GM12878 (cell line): Measurements from ENCODE around the gene NAALADL1. TPM values are rescaled to one million over a fixed set of nuclear protein-coding genes. Genes with fewer than 3 reads are reported as not detected.

ENCODE experiments used
- ASH2L ChIP-seq: fragments of 300-600, 200-600 bp; sonication (generic); IDR thresholded peaks from 2 replicates; pipeline ENCODE4 v1.6.1; 2017; ENCODE audit warnings: low read depth, mild to moderate bottlenecking, borderline replicate concordance
- E2F4 ChIP-seq: IDR thresholded peaks from 2 replicates; pipeline ENCODE4 v1.6.1; 2012; ENCODE audit warnings: low read depth, low read length, improper control_type of control experiment
- ESRRA ChIP-seq: IDR thresholded peaks from 2 replicates; pipeline ENCODE4 v1.6.1; 2012; ENCODE audit warnings: mild to moderate bottlenecking, low read length, improper control_type of control experiment
- IKZF2 ChIP-seq, 2 experiments: fragments of 450-650 bp; IDR thresholded peaks; 2 replicates each; pipeline ENCODE4 v1.6.1; 2017; ENCODE audit warnings: mild to moderate bottlenecking in 2 of 2, moderate library complexity in 2 of 2
- NFYB ChIP-seq: IDR thresholded peaks from 2 replicates; pipeline ENCODE4 v1.6.1; 2011; ENCODE audit warnings: low read depth, mild to moderate bottlenecking, low read length, improper control_type of control experiment, moderate library complexity; ENCODE audit not compliant: insufficient read depth
- PAX5 ChIP-seq: IDR thresholded peaks from 2 replicates; pipeline ENCODE4 v1.6.1; 2011; ENCODE audit warnings: low read depth, low read length, borderline replicate concordance
- PAX8 ChIP-seq: fragments of 450-650 bp; IDR thresholded peaks from 2 replicates; pipeline ENCODE4 v1.6.1; 2017; ENCODE audit warnings: mild to moderate bottlenecking, moderate library complexity
- PML ChIP-seq: IDR thresholded peaks from 2 replicates; pipeline ENCODE4 v1.6.1; 2012; ENCODE audit warnings: low read length, inconsistent platforms
- POLR2AphosphoS2 ChIP-seq: IDR thresholded peaks from 2 replicates; pipeline ENCODE4 v1.6.1; 2011; ENCODE audit warnings: low read depth, mild to moderate bottlenecking, low read length, improper control_type of control experiment, moderate library complexity
- RELA ChIP-seq: fragments of 450-650 bp; IDR thresholded peaks from 2 replicates; pipeline ENCODE4 v1.8.0; 2014; ENCODE audit warnings: borderline replicate concordance; ENCODE audit not compliant: partially characterized antibody
- SKIL ChIP-seq: fragments of 450-650 bp; IDR thresholded peaks from 2 replicates; pipeline ENCODE4 v1.6.1; 2017; ENCODE audit warnings: mild to moderate bottlenecking, low read depth, inconsistent platforms; ENCODE audit not compliant: poor library complexity, severe bottlenecking
- SMAD5 ChIP-seq: IDR thresholded peaks from 2 replicates; pipeline ENCODE4 v1.6.1; 2016; ENCODE audit warnings: antibody characterized with exemption, low read depth
- STAT3 ChIP-seq: IDR thresholded peaks from 2 replicates; pipeline ENCODE4 v1.6.1; 2011; ENCODE audit warnings: low read depth, low read length, improper control_type of control experiment
- ZNF24 ChIP-seq: fragments of 450-650 bp; IDR thresholded peaks from 2 replicates; pipeline ENCODE4 v1.6.1; 2017; ENCODE audit warnings: antibody characterized with exemption, mild to moderate bottlenecking
- polyA plus RNA-seq, 11 experiments: library from polyadenylated mRNA; depleted of rRNA in 4 of 11; unstranded in 6 of 11; stranded (reverse) in 5 of 11; fragments of >200 nt; fragmentation: Nextera tagmentation in 4 of 11; fragmentation: Illumina TruSeq in 1 of 11; extraction: Ambion mirVana in 4 of 11; extraction: Trizol in 1 of 11; gene quantifications; 1 replicate in 1 of 11; 2 replicates in 10 of 11; pipeline versions ENCODE4 v1.2.1 to v1.2.3, GENCODE V29; 2011 to 2016; ENCODE audit warnings: inconsistent platforms in 2 of 11, missing spikeins in 2 of 11, low read depth in 1 of 11
- total RNA-seq, 4 experiments: library from RNA; depleted of rRNA in 3 of 4; stranded (reverse); fragments of >200 nt in 3 of 4; fragmentation: Illumina TruSeq in 1 of 4; extraction: Trizol in 1 of 4; gene quantifications; 2 replicates each; pipeline versions ENCODE4 v1.2.1 to v1.2.3, GENCODE V29; 2013 to 2021
- TF ChIP-seq, protein P1 (sequence below): fragments of 450-650 bp; IDR thresholded peaks from 2 replicates; pipeline ENCODE4 v1.6.1; 2017; ENCODE audit warnings: mild to moderate bottlenecking, moderate library complexity
- TF ChIP-seq, protein P2 (sequence below): fragments of 450-650 bp; formaldehyde crosslinking; IDR thresholded peaks from 2 replicates; pipeline ENCODE4 v1.4.0; 2020; ENCODE audit warnings: mild to moderate bottlenecking, moderate library complexity

The NAALADL1 gene
- total and polyA plus RNA-seq, 10 of the 15 experiments (the other 5 are each of a cell fraction or from before 2014, with no cell fraction given), result 0.77 to 5.5 (median 1.5) TPM

DNA sequence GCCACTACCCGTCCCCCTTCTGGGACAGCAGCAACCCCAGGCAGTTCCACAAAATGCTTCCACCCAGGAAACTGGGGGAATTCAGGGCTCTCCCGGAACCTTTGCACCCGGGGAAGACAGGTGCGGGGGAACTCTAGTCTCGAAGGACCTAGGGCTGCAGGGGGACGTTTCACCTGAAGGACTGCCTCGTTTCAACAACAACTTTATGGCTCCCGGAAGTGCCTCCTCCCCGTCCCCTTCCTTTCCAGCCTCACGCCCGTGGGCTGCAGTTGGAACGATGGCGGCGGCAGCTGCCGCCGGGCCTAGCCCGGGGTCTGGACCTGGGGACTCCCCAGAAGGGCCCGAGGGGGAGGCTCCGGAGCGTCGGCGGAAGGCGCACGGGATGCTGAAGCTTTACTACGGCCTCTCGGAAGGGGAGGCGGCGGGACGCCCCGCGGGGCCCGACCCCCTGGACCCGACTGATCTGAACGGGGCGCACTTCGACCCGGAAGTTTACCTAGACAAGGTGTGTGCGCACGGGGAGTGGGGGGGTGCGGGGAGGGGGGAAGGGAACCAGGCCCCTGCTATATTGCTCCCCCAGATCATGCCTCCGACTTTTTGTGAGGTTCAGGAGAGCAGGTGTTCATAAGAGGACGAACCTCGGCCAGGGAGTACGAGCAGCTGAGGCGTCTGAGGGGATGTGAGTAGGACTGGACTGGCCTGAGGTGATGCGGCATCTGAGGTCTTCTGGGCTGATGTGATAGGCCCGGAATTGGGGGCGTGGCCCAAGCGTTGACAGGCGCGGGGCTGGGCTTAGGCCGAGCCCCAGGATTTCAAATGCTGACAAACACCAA, 37.8 kb upstream of the NAALADL1 start, which contains the start of gene VPS51 (continued):
- TF ChIP-seq RELA, result peak; percentile 94
- TF ChIP-seq ESRRA, result peak; percentile 75; the same call in 1 of the 2 replicates
- peak; percentile 39; the same call in 1 of the 2 replicates for TF ChIP-seq E2F4
- peak; percentile 66 for TF ChIP-seq SKIL
- peak; percentile 82 for TF ChIP-seq POLR2AphosphoS2
- TF ChIP-seq NFYB, result peak; percentile 43; the same call in 1 of the 2 replicates
- TF ChIP-seq, protein P1, sequence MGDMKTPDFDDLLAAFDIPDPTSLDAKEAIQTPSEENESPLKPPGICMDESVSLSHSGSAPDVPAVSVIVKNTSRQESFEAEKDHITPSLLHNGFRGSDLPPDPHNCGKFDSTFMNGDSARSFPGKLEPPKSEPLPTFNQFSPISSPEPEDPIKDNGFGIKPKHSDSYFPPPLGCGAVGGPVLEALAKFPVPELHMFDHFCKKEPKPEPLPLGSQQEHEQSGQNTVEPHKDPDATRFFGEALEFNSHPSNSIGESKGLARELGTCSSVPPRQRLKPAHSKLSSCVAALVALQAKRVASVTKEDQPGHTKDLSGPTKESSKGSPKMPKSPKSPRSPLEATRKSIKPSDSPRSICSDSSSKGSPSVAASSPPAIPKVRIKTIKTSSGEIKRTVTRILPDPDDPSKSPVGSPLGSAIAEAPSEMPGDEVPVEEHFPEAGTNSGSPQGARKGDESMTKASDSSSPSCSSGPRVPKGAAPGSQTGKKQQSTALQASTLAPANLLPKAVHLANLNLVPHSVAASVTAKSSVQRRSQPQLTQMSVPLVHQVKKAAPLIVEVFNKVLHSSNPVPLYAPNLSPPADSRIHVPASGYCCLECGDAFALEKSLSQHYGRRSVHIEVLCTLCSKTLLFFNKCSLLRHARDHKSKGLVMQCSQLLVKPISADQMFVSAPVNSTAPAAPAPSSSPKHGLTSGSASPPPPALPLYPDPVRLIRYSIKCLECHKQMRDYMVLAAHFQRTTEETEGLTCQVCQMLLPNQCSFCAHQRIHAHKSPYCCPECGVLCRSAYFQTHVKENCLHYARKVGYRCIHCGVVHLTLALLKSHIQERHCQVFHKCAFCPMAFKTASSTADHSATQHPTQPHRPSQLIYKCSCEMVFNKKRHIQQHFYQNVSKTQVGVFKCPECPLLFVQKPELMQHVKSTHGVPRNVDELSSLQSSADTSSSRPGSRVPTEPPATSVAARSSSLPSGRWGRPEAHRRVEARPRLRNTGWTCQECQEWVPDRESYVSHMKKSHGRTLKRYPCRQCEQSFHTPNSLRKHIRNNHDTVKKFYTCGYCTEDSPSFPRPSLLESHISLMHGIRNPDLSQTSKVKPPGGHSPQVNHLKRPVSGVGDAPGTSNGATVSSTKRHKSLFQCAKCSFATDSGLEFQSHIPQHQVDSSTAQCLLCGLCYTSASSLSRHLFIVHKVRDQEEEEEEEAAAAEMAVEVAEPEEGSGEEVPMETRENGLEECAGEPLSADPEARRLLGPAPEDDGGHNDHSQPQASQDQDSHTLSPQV, result peak; percentile 64; the same call in 1 of the 2 replicates
- peak; percentile 61 for TF ChIP-seq PAX5
- peak; percentile 85 to 92 for TF ChIP-seq IKZF2 (IDR thresholded peaks at IDR 0.05)
- TF ChIP-seq ASH2L, result peak; percentile 90; the same call in 1 of the 2 replicates
- peak; percentile 95; the same call in 1 of the 2 replicates for TF ChIP-seq STAT3
- peak; percentile 87 for TF ChIP-seq PML
- TF ChIP-seq ZNF24, result peak; percentile 84
- TF ChIP-seq PAX8, result no peak
- TF ChIP-seq, protein P2, sequence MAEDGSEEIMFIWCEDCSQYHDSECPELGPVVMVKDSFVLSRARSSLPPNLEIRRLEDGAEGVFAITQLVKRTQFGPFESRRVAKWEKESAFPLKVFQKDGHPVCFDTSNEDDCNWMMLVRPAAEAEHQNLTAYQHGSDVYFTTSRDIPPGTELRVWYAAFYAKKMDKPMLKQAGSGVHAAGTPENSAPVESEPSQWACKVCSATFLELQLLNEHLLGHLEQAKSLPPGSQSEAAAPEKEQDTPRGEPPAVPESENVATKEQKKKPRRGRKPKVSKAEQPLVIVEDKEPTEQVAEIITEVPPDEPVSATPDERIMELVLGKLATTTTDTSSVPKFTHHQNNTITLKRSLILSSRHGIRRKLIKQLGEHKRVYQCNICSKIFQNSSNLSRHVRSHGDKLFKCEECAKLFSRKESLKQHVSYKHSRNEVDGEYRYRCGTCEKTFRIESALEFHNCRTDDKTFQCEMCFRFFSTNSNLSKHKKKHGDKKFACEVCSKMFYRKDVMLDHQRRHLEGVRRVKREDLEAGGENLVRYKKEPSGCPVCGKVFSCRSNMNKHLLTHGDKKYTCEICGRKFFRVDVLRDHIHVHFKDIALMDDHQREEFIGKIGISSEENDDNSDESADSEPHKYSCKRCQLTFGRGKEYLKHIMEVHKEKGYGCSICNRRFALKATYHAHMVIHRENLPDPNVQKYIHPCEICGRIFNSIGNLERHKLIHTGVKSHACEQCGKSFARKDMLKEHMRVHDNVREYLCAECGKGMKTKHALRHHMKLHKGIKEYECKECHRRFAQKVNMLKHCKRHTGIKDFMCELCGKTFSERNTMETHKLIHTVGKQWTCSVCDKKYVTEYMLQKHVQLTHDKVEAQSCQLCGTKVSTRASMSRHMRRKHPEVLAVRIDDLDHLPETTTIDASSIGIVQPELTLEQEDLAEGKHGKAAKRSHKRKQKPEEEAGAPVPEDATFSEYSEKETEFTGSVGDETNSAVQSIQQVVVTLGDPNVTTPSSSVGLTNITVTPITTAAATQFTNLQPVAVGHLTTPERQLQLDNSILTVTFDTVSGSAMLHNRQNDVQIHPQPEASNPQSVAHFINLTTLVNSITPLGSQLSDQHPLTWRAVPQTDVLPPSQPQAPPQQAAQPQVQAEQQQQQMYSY (CRISPR knock-in tag), result no peak
- TF ChIP-seq SMAD5, result peak; percentile 80; the same call in 1 of the 2 replicates
